Fibroblast of lung (primary cell): Measurements from ENCODE around the gene ATP6V0D1. TPM values are rescaled to one million over a fixed set of nuclear protein-coding genes. Genes with fewer than 3 reads are reported as not detected.

ENCODE experiments used
- DNase-seq, 2 donors: peaks; one replicate each; pipeline versions ENCODE4 v3.0.0 to v3.0.0-alpha.2; 2010; ENCODE audit warnings: low read depth in 2 of 2
- H2AFZ ChIP-seq: 2 replicates; pipeline ENCODE4 v1.5.1; 2012; ENCODE audit warnings: low read length, control low read depth, inconsistent platforms
- H3K27ac ChIP-seq: 2 replicates; pipeline ENCODE4 v1.5.1; 2011; ENCODE audit warnings: low read length, control low read depth; ENCODE audit not compliant: insufficient read depth
- H3K27me3 ChIP-seq: 2 replicates; pipeline ENCODE4 v1.5.1; 2011; ENCODE audit warnings: mild to moderate bottlenecking, low read length; ENCODE audit not compliant: control insufficient read depth, insufficient read depth
- H3K36me3 ChIP-seq: 2 replicates; pipeline ENCODE4 v1.5.1; 2011; ENCODE audit warnings: low read length; ENCODE audit not compliant: control insufficient read depth, insufficient read depth
- H3K4me1 ChIP-seq: 2 replicates; pipeline ENCODE4 v1.5.1; 2011; ENCODE audit warnings: low read length; ENCODE audit not compliant: control insufficient read depth, insufficient read depth; ENCODE audit errors: extremely low read depth
- H3K4me2 ChIP-seq: 2 replicates; pipeline ENCODE4 v1.5.1; 2011; ENCODE audit warnings: low read length, control low read depth; ENCODE audit not compliant: insufficient read depth; ENCODE audit errors: extremely low read depth
- H3K4me3 ChIP-seq, 4 experiments: fragments of 200-600 bp in 1 of 4; sonication (generic) in 1 of 4; replicated peaks in 1 of 4; 2 replicates each; pipeline ENCODE4 v1.5.1; 2011 to 2016; ENCODE audit warnings: low read length in 4 of 4, low read depth in 3 of 4, mild to moderate bottlenecking in 3 of 4, control low read depth in 2 of 4, inconsistent platforms in 1 of 4, mixed read lengths in 1 of 4; ENCODE audit not compliant: insufficient read depth in 1 of 4; ENCODE audit errors: control extremely low read depth in 1 of 4
- H3K79me2 ChIP-seq: 2 replicates; pipeline ENCODE4 v1.5.1; 2012; ENCODE audit warnings: mild to moderate bottlenecking, low read length, inconsistent platforms; ENCODE audit not compliant: control insufficient read depth, insufficient read depth
- H3K9ac ChIP-seq: 2 replicates; pipeline ENCODE4 v1.5.1; 2011; ENCODE audit warnings: mild to moderate bottlenecking, low read length, control low read depth; ENCODE audit not compliant: insufficient read depth
- H3K9me3 ChIP-seq: 2 replicates; pipeline ENCODE4 v1.5.1; 2012; ENCODE audit warnings: low read depth, low read length; ENCODE audit not compliant: control insufficient read depth, insufficient read depth
- H4K20me1 ChIP-seq: 2 replicates; pipeline ENCODE4 v1.5.1; 2011; ENCODE audit warnings: low read length; ENCODE audit not compliant: control insufficient read depth, insufficient read depth; ENCODE audit errors: extremely low read depth
- EZH2 ChIP-seq: IDR thresholded peaks from 2 replicates; pipeline ENCODE4 v1.5.1; 2012; ENCODE audit warnings: low read length, control low read depth, mild to moderate bottlenecking; ENCODE audit errors: missing control alignments
- polyA plus RNA-seq, 2 donors: library from polyadenylated mRNA; depleted of rRNA in 1 of 2; stranded (reverse) in 1 of 2; unstranded in 1 of 2; fragments of >200 nt; gene quantifications; 2 replicates each; pipeline ENCODE4 v1.2.1, GENCODE V29; 2011 to 2012; ENCODE audit warnings: missing spikeins in 1 of 2
- total RNA-seq: library from RNA; depleted of rRNA; stranded (reverse); fragments of >200 nt; gene quantifications from 2 replicates; pipeline ENCODE4 v1.2.1, GENCODE V29; 2014
- TF ChIP-seq, protein P1 (sequence below), 2 donors: IDR thresholded peaks in 1 of 2; conservative IDR thresholded peaks in 1 of 2; 1 replicate in 1 of 2; 2 replicates in 1 of 2; pipeline ENCODE4 v1.5.1; 2011 to 2012; ENCODE audit warnings: low read length in 2 of 2, control low read depth in 1 of 2, inconsistent platforms in 1 of 2, low read depth in 1 of 2, mild to moderate bottlenecking in 1 of 2

The ATP6V0D1 gene
- total and polyA plus RNA-seq, 2 donors (not counting 1 experiment from before 2014, with no cell fraction given), result 91.2 to 183 TPM

DNA sequence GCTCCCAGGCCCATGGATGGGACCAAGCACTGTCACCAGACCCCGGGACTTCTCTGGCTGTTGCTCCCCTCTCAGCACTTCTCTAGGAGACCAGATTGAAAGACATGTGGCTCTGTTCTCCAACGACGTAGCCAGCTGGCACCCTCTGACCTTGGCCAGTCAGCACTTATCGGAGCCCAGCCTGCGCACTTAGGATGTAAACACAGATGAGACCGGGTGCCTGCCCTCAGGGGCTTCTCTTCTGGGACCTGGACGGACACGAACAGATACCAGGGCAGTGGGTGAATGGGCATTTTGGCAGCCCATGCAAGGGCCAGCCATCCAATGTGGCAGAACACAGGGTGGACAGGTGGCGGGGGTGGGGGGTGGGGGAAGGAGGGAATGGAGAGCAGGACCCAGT, 71.3 kb downstream of the ATP6V0D1 start:
- Histone ChIP-seq H2AFZ (no peak overlapping the region), H3K4me2 (no peak overlapping the region), H3K27me3 (no peaks in the 10 kb centered on the region), H4K20me1 (no peaks in the 10 kb centered on the region), H3K4me3 (no peak overlapping the region), H3K9me3 (no peaks in the 10 kb centered on the region), H3K27ac (no peak overlapping the region), H3K4me1 (peaks cover 24% of the 10 kb centered on the region), H3K36me3 (no peaks in the 10 kb centered on the region), H3K9ac (no peak overlapping the region), H3K79me2 (no peaks in the 10 kb centered on the region)
- DNase-seq, result no peak
- TF ChIP-seq, protein P1, sequence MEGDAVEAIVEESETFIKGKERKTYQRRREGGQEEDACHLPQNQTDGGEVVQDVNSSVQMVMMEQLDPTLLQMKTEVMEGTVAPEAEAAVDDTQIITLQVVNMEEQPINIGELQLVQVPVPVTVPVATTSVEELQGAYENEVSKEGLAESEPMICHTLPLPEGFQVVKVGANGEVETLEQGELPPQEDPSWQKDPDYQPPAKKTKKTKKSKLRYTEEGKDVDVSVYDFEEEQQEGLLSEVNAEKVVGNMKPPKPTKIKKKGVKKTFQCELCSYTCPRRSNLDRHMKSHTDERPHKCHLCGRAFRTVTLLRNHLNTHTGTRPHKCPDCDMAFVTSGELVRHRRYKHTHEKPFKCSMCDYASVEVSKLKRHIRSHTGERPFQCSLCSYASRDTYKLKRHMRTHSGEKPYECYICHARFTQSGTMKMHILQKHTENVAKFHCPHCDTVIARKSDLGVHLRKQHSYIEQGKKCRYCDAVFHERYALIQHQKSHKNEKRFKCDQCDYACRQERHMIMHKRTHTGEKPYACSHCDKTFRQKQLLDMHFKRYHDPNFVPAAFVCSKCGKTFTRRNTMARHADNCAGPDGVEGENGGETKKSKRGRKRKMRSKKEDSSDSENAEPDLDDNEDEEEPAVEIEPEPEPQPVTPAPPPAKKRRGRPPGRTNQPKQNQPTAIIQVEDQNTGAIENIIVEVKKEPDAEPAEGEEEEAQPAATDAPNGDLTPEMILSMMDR (conservative IDR thresholded peaks at IDR 0.05 in 1 of 2, IDR thresholded peaks at IDR 0.05 in 1 of 2; ENCODE audit: low read depth in 1 of 2, low read length in 2 of 2), result no peak
- TF ChIP-seq EZH2, result no peak

DNA sequence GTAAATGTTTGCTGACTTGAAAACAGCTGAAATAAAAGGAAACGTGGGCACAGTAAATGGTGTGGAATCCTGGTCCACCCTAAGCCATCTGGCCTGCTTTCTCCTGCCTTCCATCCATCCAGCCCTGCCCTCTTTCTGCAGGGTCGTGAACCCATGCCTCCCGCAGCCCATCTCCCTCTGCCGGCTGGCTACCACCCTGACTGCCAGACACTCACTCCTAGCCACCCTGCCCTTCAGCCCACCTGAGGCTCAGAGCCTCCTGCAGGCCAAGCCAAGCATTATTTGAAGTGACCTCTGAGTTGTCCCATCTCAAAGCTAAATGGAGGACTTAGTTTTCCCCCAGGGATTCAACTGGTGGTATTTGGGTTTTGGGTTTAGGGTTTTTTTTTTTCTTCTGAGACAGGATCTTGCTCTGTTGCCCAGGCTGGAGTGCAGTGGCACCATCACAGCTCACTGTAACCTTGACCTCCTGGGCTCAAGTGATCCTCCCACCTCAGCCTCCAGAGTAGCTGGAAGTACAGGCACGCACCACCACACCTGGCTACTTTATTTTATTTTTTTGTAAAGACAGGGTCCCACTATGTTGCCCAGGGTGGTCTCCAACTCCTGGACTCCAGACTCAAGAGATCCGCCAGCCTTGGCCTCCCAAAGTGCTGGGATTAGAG, 73.0 kb downstream of the ATP6V0D1 start:
- Histone ChIP-seq H3K4me3 (no peak overlapping the region), H3K36me3 (no peaks in the 10 kb centered on the region), H2AFZ (no peak overlapping the region), H3K4me1 (peaks cover 24% of the 10 kb centered on the region), H3K9ac (no peak overlapping the region), H4K20me1 (no peaks in the 10 kb centered on the region), H3K27me3 (no peaks in the 10 kb centered on the region), H3K9me3 (no peaks in the 10 kb centered on the region), H3K79me2 (no peaks in the 10 kb centered on the region), H3K4me2 (no peak overlapping the region), H3K27ac (peak overlapping the region; percentile 75)
- no peak for DNase-seq
- TF ChIP-seq, protein P1 (conservative IDR thresholded peaks at IDR 0.05 in 1 of 2, IDR thresholded peaks at IDR 0.05 in 1 of 2; ENCODE audit: low read depth in 1 of 2, low read length in 2 of 2), result no peak
- TF ChIP-seq EZH2, result no peak

- no peak for DNase-seq
- H3K27me3 ChIP-seq, result no peaks in the 10 kb centered on the region
- peaks cover 24% of the 10 kb centered on the region for H3K4me1 ChIP-seq
- no peaks in the 10 kb centered on the region for H4K20me1 ChIP-seq
- H3K9ac ChIP-seq, result no peak overlapping the region
- H3K4me2 ChIP-seq, result peak overlapping the region; percentile 55
- H3K27ac ChIP-seq, result peak overlapping the region; percentile 75
- H3K4me3 ChIP-seq, result no peak overlapping the region
- H3K79me2 ChIP-seq, result no peaks in the 10 kb centered on the region
- no peaks in the 10 kb centered on the region for H3K36me3 ChIP-seq
- H3K9me3 ChIP-seq, result no peaks in the 10 kb centered on the region
- no peak overlapping the region for H2AFZ ChIP-seq
- no peak for TF ChIP-seq EZH2
- TF ChIP-seq, protein P1 (conservative IDR thresholded peaks at IDR 0.05 in 1 of 2, IDR thresholded peaks at IDR 0.05 in 1 of 2; ENCODE audit: low read depth in 1 of 2, low read length in 2 of 2), result no peak
These were observed 73.7 kb downstream of the ATP6V0D1 start for GRCh38 chr16:67407176-67407787.
